HepG2 (cell line): ENCODE data around the gene USP27X. TPM values are rescaled to one million over a fixed set of nuclear protein-coding genes. Genes with fewer than 3 reads are reported as not detected.

Experiments used
- MIER3 ChIP-seq: IDR thresholded peaks from 2 replicates; pipeline ENCODE4 v1.6.1; 2016; ENCODE audit warnings: missing compliant biosample characterization, borderline replicate concordance
- NCOR1 ChIP-seq: fragments of 200-600 bp; sonication (generic); IDR thresholded peaks from 2 replicates; pipeline ENCODE4 v1.7.0; 2017; ENCODE audit warnings: antibody characterized with exemption, low read length, borderline replicate concordance
- PTBP1 ChIP-seq: fragments of 200-400 bp; formaldehyde crosslinking; IDR thresholded peaks from 2 replicates; pipeline ENCODE4 v1.6.1; 2018; ENCODE audit warnings: low read length, low read depth; ENCODE audit not compliant: poor library complexity, severe bottlenecking
- RORA ChIP-seq: sonication (generic); formaldehyde crosslinking; IDR thresholded peaks from 2 replicates; pipeline ENCODE4 v1.5.0; 2020; ENCODE audit warnings: mild to moderate bottlenecking, missing genetic modification reagents, moderate library complexity
- SALL1 ChIP-seq: sonication (generic); formaldehyde crosslinking; IDR thresholded peaks from 2 replicates; pipeline ENCODE4 v1.8.0; 2022; ENCODE audit warnings: mild to moderate bottlenecking, missing genetic modification reagents
- SNAPC4 ChIP-seq: sonication (generic); formaldehyde crosslinking; IDR thresholded peaks from 2 replicates; pipeline ENCODE4 v1.4.0; 2020; ENCODE audit warnings: mild to moderate bottlenecking, missing genetic modification reagents
- TAF1 ChIP-seq: sonication (generic); formaldehyde crosslinking; IDR thresholded peaks from 2 replicates; pipeline ENCODE4 v1.4.0; 2020; ENCODE audit warnings: missing genetic modification reagents
- THAP11 ChIP-seq: IDR thresholded peaks from 2 replicates; pipeline ENCODE4 v1.6.1; 2016; ENCODE audit warnings: missing biosample characterization, missing genetic modification reagents
- TSC22D2 ChIP-seq: sonication (generic); formaldehyde crosslinking; IDR thresholded peaks from 2 replicates; pipeline ENCODE4 v1.5.1; 2020; ENCODE audit warnings: missing genetic modification reagents, mild to moderate bottlenecking, borderline replicate concordance
- ZBTB7A ChIP-seq: sonication (generic); formaldehyde crosslinking; IDR thresholded peaks from 2 replicates; pipeline ENCODE4 v1.8.0; 2022; ENCODE audit warnings: mild to moderate bottlenecking, missing genetic modification reagents
- ZIK1 ChIP-seq: sonication (generic); formaldehyde crosslinking; IDR thresholded peaks from 2 replicates; pipeline ENCODE4 v1.5.0; 2020; ENCODE audit warnings: mild to moderate bottlenecking, low read depth, missing genetic modification reagents, borderline replicate concordance
- ZNF260 ChIP-seq: sonication (generic); formaldehyde crosslinking; IDR thresholded peaks from 2 replicates; pipeline ENCODE4 v1.4.0; 2020; ENCODE audit warnings: missing genetic modification reagents, low read depth, mild to moderate bottlenecking, borderline replicate concordance
- ZNF317 ChIP-seq: sonication (generic); formaldehyde crosslinking; IDR thresholded peaks from 2 replicates; pipeline ENCODE4 v1.5.0; 2020; ENCODE audit warnings: mild to moderate bottlenecking, missing genetic modification reagents
- ZNF510 ChIP-seq: sonication (generic); formaldehyde crosslinking; IDR thresholded peaks from 2 replicates; pipeline ENCODE4 v1.4.0; 2020; ENCODE audit warnings: low read depth, mild to moderate bottlenecking, missing genetic modification reagents
- ZNF83 ChIP-seq: sonication (generic); formaldehyde crosslinking; IDR thresholded peaks from 2 replicates; pipeline ENCODE4 v1.4.0; 2020; ENCODE audit warnings: missing genetic modification reagents, mild to moderate bottlenecking, borderline replicate concordance
- polyA plus RNA-seq, 8 experiments: library from polyadenylated mRNA; depleted of rRNA in 3 of 8; stranded (reverse) in 7 of 8; unstranded in 1 of 8; fragments of >200 nt; fragmentation: Illumina TruSeq in 4 of 8; extraction: Trizol in 4 of 8; gene quantifications; 2 replicates each; pipeline versions ENCODE4 v1.2.1 to v1.2.3, GENCODE V29; 2011 to 2016; ENCODE audit warnings: low read depth in 4 of 8, missing spikeins in 1 of 8, mixed read lengths in 1 of 8; ENCODE audit not compliant: insufficient read depth in 1 of 8
- total RNA-seq, 5 experiments: library from RNA; depleted of rRNA; stranded (reverse); fragments of >200 nt; fragmentation: Illumina TruSeq; extraction: Trizol; gene quantifications; 2 replicates each; pipeline ENCODE4 v1.2.3, GENCODE V29; 2016; ENCODE audit warnings: low read depth in 1 of 5
- TF ChIP-seq, protein P1 (sequence below): sonication (generic); formaldehyde crosslinking; IDR thresholded peaks from one replicate; pipeline ENCODE4 v1.5.1; 2020; ENCODE audit warnings: mild to moderate bottlenecking, missing genetic modification reagents; ENCODE audit errors: not compliant biosample characterization

Gene USP27X
- total and polyA plus RNA-seq, 2 of the 13 experiments (the other 11 are each of a cell fraction or from before 2014, with no cell fraction given) = 7.2 to 9.7 TPM

DNA sequence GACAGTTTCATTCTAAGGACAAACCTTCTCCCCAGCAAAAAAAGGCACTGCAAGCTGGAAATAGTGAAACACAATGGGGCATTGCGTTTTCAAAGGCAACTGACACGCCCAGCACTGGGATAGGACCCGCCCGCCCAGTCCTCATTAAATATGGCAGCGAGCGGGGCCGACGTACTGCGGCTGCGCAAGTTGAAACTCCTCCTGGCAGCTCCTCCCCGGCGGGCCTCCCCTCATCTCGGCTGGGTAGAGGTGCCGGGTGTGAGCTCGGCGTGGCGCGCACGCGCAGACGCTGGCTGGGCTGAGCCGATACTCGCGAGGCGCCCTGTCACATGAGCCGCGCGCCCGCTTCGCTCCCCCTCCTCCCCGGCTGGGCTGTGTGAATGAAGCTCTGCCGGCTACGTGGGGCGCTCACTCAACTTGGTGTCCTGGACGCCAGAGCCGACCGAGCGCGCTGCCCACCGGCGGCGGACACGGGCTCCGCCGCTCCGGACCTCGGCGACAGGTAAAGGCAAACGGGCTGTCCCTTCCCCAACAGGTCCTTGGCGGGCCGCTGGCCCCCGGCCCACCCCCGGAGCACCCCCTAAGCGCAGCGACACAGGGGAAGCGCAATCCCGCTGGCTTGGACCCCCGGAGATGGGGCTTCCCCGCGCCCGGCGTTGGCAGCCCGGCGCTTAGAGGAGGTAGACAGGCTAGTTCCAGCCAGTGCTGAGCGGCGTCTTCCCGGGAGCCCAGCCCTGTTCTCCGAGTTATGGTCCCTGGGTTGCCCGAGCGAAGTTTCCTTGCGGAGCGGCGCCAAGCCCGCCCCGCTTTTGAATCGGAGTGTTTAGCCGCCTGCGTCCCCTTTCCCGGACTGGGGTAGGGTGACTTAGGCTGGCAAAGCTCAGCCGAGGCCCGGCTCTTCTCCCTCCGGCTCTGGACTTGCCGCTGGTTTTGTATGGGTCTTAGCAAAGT, 43.3 kb downstream of the USP27X start, which contains the start of gene CLCN5 (continued):
- no peak for TF ChIP-seq SNAPC4
- TF ChIP-seq RORA (CRISPR knock-in tag) = no peak
- TF ChIP-seq, protein P1, sequence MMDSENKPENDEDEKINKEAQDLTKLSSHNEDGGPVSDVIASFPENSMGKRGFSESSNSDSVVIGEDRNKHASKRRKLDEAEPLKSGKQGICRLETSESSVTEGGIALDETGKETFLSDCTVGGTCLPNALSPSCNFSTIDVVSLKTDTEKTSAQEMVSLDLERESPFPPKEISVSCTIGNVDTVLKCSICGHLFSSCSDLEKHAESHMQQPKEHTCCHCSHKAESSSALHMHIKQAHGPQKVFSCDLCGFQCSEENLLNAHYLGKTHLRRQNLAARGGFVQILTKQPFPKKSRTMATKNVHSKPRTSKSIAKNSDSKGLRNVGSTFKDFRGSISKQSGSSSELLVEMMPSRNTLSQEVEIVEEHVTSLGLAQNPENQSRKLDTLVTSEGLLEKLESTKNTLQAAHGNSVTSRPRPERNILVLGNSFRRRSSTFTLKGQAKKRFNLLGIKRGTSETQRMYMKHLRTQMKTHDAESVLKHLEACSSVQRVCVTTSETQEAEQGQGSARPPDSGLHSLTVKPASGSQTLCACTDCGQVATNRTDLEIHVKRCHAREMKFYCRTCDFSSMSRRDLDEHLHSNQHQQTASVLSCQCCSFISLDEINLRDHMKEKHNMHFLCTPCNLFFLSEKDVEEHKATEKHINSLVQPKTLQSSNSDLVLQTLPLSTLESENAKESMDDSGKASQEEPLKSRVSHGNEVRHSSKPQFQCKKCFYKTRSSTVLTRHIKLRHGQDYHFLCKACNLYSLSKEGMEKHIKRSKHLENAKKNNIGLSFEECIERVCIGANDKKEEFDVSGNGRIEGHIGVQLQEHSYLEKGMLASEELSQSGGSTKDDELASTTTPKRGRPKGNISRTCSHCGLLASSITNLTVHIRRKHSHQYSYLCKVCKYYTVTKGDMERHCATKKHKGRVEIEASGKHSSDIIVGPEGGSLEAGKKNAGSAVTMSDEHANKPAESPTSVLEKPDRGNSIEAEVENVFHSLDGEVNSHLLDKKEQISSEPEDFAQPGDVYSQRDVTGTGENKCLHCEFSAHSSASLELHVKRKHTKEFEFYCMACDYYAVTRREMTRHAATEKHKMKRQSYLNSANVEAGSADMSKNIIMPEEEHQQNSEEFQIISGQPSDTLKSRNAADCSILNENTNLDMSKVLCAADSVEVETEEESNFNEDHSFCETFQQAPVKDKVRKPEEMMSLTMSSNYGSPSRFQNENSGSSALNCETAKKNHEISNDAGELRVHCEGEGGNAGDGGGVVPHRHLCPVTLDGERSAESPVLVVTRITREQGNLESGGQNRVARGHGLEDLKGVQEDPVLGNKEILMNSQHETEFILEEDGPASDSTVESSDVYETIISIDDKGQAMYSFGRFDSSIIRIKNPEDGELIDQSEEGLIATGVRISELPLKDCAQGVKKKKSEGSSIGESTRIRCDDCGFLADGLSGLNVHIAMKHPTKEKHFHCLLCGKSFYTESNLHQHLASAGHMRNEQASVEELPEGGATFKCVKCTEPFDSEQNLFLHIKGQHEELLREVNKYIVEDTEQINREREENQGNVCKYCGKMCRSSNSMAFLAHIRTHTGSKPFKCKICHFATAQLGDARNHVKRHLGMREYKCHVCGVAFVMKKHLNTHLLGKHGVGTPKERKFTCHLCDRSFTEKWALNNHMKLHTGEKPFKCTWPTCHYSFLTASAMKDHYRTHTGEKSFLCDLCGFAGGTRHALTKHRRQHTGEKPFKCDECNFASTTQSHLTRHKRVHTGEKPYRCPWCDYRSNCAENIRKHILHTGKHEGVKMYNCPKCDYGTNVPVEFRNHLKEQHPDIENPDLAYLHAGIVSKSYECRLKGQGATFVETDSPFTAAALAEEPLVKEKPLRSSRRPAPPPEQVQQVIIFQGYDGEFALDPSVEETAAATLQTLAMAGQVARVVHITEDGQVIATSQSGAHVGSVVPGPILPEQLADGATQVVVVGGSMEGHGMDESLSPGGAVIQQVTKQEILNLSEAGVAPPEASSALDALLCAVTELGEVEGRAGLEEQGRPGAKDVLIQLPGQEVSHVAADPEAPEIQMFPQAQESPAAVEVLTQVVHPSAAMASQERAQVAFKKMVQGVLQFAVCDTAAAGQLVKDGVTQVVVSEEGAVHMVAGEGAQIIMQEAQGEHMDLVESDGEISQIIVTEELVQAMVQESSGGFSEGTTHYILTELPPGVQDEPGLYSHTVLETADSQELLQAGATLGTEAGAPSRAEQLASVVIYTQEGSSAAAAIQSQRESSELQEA (CRISPR knock-in tag) = no peak
- TF ChIP-seq ZNF83 (CRISPR knock-in tag) = no peak
- no peak for TF ChIP-seq NCOR1
- no peak for TF ChIP-seq MIER3 (CRISPR knock-in tag)
- no peak for TF ChIP-seq ZIK1
- peak; percentile 60; the same call in 1 of the 2 replicates for TF ChIP-seq TAF1 (CRISPR knock-in tag)
- no peak for TF ChIP-seq PTBP1
- no peak for TF ChIP-seq TSC22D2 (CRISPR knock-in tag)
- TF ChIP-seq ZNF260 (CRISPR knock-in tag) = no peak
- no peak for TF ChIP-seq ZNF510 (CRISPR knock-in tag)
- no peak for TF ChIP-seq THAP11
- no peak for TF ChIP-seq ZNF317 (CRISPR knock-in tag)
- TF ChIP-seq ZBTB7A = no peak
- peak; percentile 64 for TF ChIP-seq SALL1 (CRISPR knock-in tag)
